Rectal smooth muscle tissue (tissue), 1 donor: ENCODE results near the gene KSR2.
"Not testable (repeated sequence)": the region's sequence is repeated elsewhere in the genome, so short reads cannot be mapped to it uniquely, and the experiment has no call there.

Experiments
- H3K27ac ChIP-seq: one replicate; pipeline ENCODE4 v1.7.0; 2013; ENCODE audit warnings: low read depth, low read length, inconsistent platforms
- H3K27me3 ChIP-seq: one replicate; pipeline ENCODE4 v1.7.0; 2013; ENCODE audit warnings: low read length; ENCODE audit not compliant: control insufficient read depth, insufficient read depth
- H3K36me3 ChIP-seq: one replicate; pipeline ENCODE4 v1.7.0; 2013; ENCODE audit warnings: low read length; ENCODE audit not compliant: control insufficient read depth, insufficient read depth
- H3K4me1 ChIP-seq: one replicate; pipeline ENCODE4 v1.7.0; 2013; ENCODE audit warnings: low read length; ENCODE audit not compliant: control insufficient read depth, insufficient read depth
- H3K4me3 ChIP-seq: one replicate; pipeline ENCODE4 v1.7.0; 2013; ENCODE audit warnings: low read length
- H3K9ac ChIP-seq: one replicate; pipeline ENCODE4 v1.7.0; 2013; ENCODE audit warnings: low read length

The KSR2 gene

DNA sequence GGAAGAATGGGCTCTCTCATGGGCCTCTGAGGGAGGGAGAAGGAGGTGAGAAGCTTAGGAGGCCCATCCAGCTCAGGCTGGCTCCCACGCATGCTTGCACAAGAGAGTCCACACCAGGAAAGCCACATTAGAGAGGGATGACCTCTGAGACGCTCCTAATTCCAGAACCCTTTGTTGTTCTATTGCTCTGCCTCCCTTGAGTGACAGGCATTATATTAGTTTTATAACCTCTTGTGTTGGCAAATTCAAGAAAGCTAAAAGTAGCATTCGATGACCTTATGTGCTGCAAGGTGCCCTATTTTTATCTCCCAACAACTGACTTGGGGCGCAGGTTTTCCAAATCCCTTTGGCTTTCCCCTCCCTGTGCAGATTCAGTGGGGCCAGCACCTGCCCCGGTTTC, 190.1 kb downstream of the KSR2 start:
- H3K9ac ChIP-seq = no peak overlapping the region
- no peaks in the 10 kb centered on the region for H3K4me1 ChIP-seq
- no peaks in the 10 kb centered on the region for H3K27me3 ChIP-seq
- H3K36me3 ChIP-seq = no peaks in the 10 kb centered on the region
- H3K4me3 ChIP-seq = no peak overlapping the region
- no peak overlapping the region for H3K27ac ChIP-seq

DNA sequence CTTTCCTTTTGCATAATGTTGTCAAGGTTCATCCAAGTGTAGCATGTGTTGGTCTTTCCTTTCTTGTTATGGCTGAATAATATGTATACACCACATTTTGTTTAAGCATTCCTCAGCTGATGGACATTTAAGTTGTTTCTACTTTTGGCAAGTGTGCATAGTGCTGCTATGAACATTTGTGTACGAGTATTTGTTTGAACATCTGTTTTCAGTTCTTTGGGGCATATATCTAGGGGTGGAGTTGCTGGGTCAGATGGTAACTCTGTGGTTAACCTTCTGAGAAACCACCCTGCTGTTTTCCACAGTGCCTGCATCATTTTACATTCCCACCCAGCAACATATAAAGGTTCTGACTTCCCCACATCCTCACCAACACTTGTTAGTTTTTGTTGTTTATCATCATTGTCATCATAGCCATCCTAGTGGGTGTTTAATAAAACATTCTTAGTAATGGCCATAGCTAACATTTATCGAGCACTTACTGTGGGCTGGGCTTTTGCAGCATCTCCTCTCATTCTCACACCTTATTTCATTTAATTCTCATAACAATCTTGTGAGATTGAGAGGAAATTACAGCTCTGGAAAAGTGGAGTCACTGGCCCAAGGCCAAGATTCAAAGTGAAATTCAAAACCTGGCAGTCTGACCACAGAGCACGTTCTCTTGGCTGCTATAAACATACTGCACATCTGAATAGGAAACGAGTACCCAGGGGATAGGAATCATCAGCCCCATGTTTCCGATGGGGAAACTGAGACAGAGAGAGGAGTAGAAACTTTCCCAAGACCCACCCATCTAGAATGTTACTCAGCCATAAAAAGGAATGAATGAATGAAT, 193.6 kb downstream of the KSR2 start:
- Histone ChIP-seq H3K9ac (no peak overlapping the region), H3K4me1 (no peaks in the 10 kb centered on the region), H3K27ac (no peak overlapping the region), H3K27me3 (no peaks in the 10 kb centered on the region), H3K4me3 (no peak overlapping the region), H3K36me3 (no peaks in the 10 kb centered on the region)

DNA sequence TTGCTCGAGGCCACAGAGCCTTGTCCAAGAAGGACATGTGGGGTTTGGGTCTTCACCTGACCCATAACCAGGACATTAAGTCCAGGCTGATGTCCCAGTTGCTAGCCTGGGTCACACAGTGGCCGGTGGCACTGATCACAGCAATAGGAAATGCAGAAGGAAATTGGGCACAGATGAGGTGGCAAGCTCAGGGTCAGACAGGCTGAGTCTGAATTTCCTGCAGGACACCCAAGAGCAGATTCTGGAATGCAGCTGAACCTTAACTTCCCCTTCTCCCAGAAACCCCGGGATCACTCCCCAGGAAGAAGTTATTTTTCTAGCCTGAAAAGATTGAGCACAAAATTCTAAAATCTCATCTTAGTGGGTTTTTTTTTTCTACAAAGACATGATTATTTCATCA, 199.9 kb downstream of the KSR2 start:
- H3K4me1 ChIP-seq = no peaks in the 10 kb centered on the region
- H3K36me3 ChIP-seq = no peaks in the 10 kb centered on the region
- H3K9ac ChIP-seq = no peak overlapping the region
- H3K27me3 ChIP-seq = no peaks in the 10 kb centered on the region
- no peak overlapping the region for H3K4me3 ChIP-seq
- H3K27ac ChIP-seq = no peak overlapping the region

DNA sequence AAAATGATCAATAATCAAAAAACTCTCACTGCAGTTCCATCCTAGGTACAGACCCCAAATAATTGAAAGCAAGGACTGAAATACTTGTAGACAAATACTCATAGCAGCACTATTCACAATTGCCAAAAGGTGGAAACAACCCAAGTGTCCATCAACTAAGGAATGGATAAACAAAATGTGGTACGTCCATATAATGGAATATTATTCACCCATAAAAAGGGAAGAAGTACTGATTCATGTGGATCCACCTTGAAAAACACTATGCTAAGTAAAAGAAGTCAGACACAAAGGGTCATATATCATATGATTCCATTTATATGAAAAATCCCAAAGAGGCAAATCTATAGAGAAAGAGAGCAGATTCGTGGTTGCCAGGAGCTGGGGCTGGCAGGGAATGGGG, 202.8 kb downstream of the KSR2 start:
- Histone ChIP-seq H3K9ac (no peak overlapping the region), H3K27ac (no peak overlapping the region), H3K4me3 (no peak overlapping the region), H3K36me3 (no peaks in the 10 kb centered on the region), H3K27me3 (no peaks in the 10 kb centered on the region), H3K4me1 (no peaks in the 10 kb centered on the region)

DNA sequence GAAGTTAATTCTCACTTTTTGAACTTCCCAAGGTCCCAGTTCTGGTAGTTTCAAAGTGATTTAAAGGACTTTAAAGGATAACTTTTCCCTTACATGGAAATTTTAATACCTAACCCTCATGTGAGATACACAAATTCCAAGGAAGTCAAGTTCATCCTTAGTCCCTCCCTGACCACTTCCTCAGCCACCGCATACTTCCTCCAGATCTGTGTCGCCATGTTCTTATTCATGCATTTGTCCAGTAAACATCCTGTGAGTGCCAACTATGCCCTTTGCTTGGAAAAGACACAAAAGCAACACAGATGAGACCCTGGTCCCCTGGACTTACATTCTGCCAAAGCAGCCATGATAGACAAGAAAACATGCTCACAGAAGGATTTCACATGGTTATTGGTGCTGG, 206.6 kb downstream of the KSR2 start:
- no peaks in the 10 kb centered on the region for H3K27me3 ChIP-seq
- H3K4me3 ChIP-seq = no peak overlapping the region
- H3K9ac ChIP-seq = no peak overlapping the region
- no peak overlapping the region for H3K27ac ChIP-seq
- H3K4me1 ChIP-seq = no peaks in the 10 kb centered on the region
- no peaks in the 10 kb centered on the region for H3K36me3 ChIP-seq

DNA sequence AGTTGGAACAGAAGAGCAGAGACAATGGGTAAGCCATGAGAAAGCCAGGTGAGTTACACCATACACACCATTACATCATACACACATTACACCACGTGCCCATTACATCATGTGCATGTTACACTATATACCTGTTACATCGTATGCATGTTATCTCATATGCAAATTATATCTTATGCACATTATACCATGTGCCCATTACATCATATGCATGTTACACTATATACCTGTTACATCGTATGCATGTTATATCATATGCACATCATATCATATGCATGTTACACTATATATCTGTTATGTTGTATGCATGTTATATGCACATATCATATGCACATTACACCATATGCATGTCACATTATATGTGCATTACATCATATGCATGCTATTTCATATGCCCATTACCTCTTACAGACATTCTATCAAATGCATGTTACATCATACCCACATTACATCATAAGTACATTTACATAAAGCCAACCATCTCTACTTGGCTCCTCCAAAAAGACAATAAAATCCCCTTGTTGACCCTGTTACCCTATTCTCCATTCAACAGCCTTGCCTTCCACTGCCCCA, 207.2 kb downstream of the KSR2 start:
- Histone ChIP-seq H3K4me3 (no peak overlapping the region), H3K4me1 (no peaks in the 10 kb centered on the region), H3K9ac (no peak overlapping the region), H3K27ac (no peak overlapping the region), H3K27me3 (no peaks in the 10 kb centered on the region), H3K36me3 (no peaks in the 10 kb centered on the region)

DNA sequence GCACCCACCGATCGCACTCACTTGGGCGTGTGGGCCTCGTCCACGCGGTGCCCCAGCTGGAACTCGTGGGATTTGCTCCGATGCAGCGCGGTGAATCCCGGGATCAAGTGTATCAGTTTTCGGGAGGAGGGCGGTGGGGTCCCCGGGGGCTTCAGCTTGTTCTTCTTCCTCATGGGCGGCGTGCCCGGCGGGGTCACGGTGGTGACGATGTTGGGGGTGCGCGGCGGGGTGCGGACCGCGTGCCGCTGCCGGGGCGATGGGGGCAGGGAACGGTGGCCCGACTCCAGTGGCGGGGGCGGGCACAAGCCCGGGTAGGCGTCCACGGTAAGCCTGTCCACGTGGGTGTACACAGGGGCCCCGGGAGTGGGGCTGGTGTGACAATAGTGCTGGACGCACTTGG, 207.8 kb downstream of the KSR2 start:
- Histone ChIP-seq H3K4me3 (no peak overlapping the region), H3K27me3 (no peaks in the 10 kb centered on the region), H3K36me3 (no peaks in the 10 kb centered on the region), H3K9ac (no peak overlapping the region), H3K4me1 (no peaks in the 10 kb centered on the region), H3K27ac (no peak overlapping the region)

DNA sequence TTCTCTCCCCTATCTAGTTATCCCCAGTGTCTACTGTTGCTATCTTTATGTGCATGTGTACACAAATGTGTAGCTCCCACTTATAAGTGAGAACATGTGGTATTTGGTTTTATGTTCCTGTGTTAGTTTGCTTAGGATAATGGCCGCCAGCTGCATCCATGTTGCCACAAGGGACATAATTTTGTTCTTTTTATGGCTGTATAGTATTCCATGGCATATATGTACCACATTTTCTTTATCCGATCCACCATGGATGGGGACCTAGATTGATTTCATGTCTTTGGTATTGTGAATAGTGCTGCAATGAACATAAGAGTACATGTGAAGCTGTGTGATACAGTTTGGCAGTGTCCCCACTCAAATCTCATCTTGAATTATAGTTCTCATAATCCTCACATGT, 218.1 kb downstream of the KSR2 start:
- H3K4me1 ChIP-seq = no peaks in the 10 kb centered on the region
- no peak overlapping the region for H3K27ac ChIP-seq
- no peak overlapping the region for H3K4me3 ChIP-seq
- no peak overlapping the region for H3K9ac ChIP-seq
- no peaks in the 10 kb centered on the region for H3K36me3 ChIP-seq
- H3K27me3 ChIP-seq = no peaks in the 10 kb centered on the region

DNA sequence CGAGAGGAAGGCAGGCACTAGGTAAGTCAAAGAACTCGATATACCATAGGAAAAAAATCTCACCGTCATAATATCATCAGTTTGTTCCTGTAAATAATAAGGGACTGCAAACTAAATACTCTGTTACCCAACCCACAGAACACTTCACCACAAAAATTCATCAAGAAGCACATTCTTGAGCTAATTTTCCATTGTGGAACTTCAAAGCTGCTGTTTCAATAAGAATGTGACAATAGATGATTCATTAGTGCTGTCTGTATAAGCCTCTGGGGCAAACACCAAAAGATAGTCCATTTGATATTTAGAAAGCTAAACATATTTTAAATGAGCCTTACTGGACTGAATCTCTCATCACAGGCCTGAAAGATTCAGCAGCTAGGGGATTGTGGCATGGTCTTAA, 219.4 kb downstream of the KSR2 start:
- H3K27me3 ChIP-seq = no peaks in the 10 kb centered on the region
- H3K4me3 ChIP-seq = no peak overlapping the region
- no peak overlapping the region for H3K27ac ChIP-seq
- H3K9ac ChIP-seq = no peak overlapping the region
- no peaks in the 10 kb centered on the region for H3K4me1 ChIP-seq
- no peaks in the 10 kb centered on the region for H3K36me3 ChIP-seq

DNA sequence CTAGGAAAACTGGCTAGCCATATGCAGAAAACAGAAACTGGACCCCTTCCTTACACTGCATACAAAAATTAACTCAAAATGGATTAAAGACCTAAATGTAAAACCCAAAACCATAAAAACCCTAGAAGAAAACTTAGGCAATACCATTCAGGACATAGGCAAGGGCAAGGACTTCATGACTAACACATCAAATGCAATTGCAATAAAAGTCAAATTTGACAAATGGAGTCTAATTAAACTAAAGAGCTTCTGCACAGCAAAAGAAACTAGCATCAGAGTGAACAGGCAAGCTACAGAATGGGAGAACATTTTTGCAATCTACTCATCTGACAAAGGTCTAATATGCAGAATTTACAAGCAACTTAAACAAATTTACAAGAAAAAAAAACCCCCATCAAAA, 222.4 kb downstream of the KSR2 start:
- not testable (repeated sequence) for H3K27ac ChIP-seq, H3K27me3 ChIP-seq, H3K4me1 ChIP-seq, H3K9ac ChIP-seq, H3K36me3 ChIP-seq, H3K4me3 ChIP-seq

DNA sequence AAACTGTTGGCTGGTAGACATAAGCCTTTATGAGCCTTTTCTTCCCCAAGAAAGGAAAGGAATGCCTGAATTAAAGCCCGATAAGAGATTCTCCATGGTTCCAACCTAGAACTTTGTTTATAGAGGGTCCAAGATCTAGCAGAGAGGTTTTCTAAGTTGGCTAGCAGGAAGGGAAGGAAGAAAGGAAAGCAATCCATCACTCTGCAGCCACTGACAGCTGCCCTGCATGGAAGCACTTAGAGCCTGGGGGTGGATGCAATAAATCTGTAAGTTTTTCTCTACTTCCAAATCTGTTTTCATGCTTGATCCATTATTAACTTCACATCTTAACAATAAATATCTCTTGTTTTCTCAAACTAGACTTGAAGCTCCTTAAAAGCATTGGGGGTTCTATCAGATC, 224.4 kb downstream of the KSR2 start:
- Histone ChIP-seq H3K4me3 (no peak overlapping the region), H3K4me1 (no peaks in the 10 kb centered on the region), H3K27me3 (no peaks in the 10 kb centered on the region), H3K36me3 (no peaks in the 10 kb centered on the region), H3K9ac (no peak overlapping the region), H3K27ac (no peak overlapping the region)

DNA sequence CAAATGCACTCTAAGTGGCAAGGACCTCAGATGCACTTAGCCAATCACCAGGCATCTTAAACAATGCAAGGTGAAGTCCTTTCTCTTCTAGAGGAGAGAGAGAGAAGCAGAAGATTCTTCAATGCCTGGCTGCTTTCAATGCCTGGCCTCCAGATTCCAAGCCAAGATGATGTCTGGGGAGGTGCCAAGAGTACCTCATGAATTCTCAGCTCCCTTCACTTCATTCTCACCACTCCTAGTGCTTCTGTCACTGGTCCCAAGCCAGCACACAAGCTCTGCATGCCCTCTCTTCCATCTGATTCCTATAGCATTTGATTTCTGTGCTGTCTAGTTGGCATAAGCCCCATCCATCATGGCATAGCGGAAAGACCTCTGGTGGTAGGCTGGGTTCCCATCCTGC, 225.0 kb downstream of the KSR2 start:
- Histone ChIP-seq H3K4me3 (no peak overlapping the region), H3K27ac (no peak overlapping the region), H3K9ac (no peak overlapping the region), H3K4me1 (no peaks in the 10 kb centered on the region), H3K36me3 (no peaks in the 10 kb centered on the region), H3K27me3 (no peaks in the 10 kb centered on the region)

DNA sequence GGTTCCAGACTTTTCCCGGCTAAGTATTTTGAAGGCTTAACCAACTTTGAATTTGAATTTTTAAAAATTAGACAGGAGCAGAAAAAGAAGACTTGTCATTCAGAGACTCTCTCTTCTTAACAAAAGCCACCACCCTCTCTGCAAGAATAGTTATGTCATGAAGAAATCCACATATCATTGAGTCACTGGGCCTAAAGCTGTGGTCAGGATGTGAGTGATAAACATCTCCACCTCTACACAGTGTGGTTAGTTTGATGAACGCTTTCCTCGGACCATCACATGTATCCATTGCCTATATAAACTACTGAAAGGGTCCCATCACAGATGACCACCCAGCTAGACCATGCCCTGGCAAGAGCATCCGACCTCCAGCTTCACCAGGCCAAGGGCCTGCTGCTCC, 226.1 kb downstream of the KSR2 start:
- Histone ChIP-seq H3K4me1 (no peaks in the 10 kb centered on the region), H3K36me3 (no peaks in the 10 kb centered on the region), H3K4me3 (no peak overlapping the region), H3K27ac (no peak overlapping the region), H3K9ac (no peak overlapping the region), H3K27me3 (no peaks in the 10 kb centered on the region)
